Loucy (cell line): ENCODE measurements around the gene AMIGO2.

Experiments used
- EZH2phosphoT487 ChIP-seq: fragments of 200-600 bp; IDR thresholded peaks from 2 replicates; pipeline ENCODE4 v1.6.1; 2018; ENCODE audit warnings: antibody characterized with exemption, mild to moderate bottlenecking, moderate library complexity, borderline replicate concordance
- TF ChIP-seq, protein P1 (sequence below): fragments of 200-600 bp; sonication (generic); conservative IDR thresholded peaks from 2 replicates; pipeline ENCODE4 v1.5.1; 2014; ENCODE audit warnings: mild to moderate bottlenecking, antibody characterized with exemption, low read length

DNA sequence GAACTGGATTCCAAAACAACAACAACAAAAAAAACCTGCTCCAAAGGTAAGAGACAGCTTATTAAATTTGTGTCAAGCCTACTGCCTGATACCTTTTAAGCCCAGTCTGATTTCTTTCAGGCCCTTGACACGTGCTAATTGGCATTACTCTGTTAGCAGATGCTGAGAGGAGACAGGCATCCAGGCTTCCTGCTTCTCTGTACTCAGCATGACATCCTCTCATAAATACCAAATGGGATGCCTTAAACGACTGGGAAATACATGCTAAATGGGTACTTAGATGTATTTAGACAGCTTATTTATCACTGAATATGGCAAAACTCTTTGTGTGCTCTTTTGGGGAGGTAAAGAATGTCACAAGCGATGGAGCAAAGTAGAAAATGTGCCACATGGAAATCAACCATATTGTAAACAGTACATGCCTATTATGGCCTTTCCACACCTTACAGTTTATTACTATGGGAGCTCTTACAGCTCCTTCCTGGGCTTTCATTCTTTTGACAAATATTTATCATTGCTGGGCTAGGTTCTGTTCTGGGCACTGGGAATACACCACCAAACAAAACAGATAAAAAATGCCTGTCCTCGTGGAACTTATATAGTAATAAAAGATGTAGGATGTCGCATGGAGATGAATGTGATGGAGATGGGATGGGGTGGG is 11.9 kb downstream of the AMIGO2 start:
- TF ChIP-seq, protein P1, sequence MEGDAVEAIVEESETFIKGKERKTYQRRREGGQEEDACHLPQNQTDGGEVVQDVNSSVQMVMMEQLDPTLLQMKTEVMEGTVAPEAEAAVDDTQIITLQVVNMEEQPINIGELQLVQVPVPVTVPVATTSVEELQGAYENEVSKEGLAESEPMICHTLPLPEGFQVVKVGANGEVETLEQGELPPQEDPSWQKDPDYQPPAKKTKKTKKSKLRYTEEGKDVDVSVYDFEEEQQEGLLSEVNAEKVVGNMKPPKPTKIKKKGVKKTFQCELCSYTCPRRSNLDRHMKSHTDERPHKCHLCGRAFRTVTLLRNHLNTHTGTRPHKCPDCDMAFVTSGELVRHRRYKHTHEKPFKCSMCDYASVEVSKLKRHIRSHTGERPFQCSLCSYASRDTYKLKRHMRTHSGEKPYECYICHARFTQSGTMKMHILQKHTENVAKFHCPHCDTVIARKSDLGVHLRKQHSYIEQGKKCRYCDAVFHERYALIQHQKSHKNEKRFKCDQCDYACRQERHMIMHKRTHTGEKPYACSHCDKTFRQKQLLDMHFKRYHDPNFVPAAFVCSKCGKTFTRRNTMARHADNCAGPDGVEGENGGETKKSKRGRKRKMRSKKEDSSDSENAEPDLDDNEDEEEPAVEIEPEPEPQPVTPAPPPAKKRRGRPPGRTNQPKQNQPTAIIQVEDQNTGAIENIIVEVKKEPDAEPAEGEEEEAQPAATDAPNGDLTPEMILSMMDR = no peak
- no peak for TF ChIP-seq EZH2phosphoT487
